ENCODE results near the gene UBE2O.
A peak's percentile ranks its signal among the peaks of the same experiment; 100 is the strongest.

UBE2O gene

DNA sequence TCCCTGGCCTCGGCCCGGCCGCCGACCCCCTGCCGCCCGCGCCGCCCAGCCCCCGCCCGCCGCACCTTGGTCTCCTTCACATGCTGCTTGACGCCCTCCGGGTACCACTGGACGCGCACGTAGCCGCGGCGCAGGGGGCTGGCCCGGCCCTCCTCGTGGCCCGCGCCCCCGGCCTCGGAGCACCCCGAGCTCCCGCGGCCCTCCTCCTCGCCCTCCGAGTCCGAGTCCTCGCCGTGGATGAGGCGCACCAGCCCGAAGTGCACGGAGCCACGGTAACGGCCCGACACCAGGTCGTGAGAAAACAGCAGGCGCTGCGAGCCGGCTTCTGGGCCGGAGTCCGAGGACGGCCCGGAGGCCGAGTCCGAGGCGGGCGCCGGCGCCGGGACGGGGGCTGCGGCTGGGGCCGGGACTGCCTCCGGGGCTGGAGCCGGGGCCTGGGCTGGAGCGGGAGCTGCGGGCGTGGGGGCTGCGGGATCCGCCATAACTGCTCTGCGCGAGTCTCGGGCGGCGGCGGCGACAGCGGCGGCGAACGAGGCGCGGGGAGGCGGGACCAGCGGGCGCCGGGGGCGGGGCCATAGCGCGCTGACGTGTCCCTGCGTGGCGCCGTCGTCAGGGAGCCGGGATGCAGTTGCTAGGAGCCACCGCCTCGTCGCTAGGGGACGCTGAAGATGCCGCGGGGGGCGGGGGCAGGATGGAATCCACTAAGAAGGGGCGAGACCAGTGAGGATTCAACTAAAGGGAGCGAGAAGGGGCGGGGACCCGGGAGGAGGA, at the start of gene UBE2O:
UBE2O (minus strand) TSS at position 493 of the 771 bp plus-strand sequence; CDS start at position 482, 11 bp downstream.
- peak; percentile 89 to 92 (median 89) for DNase-seq

DNA sequence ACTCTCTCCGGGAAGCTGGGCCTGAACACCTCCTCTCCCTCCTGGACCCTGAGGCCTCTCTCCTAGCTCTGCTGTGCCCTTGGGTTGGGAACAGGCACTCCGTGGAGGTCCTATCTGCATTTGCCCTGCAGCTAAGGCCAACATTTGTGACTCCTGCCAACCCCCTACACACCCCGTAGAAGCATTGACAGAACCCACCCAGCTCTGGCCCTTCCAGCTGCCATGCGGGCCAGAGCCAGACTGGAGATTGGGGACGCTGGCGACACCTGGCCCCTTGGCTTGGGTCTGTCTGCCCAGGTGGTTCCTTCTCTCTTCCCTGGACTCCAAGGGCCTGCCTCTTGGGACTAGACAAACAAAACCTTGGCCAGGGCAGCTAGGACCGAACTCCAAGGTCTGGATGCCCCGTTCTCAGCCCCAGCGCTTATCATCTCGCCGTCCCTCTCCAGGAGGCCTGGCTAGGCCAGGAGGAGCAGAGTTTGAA, 48.9 kb upstream of the UBE2O start:
- no peak for DNase-seq

DNA sequence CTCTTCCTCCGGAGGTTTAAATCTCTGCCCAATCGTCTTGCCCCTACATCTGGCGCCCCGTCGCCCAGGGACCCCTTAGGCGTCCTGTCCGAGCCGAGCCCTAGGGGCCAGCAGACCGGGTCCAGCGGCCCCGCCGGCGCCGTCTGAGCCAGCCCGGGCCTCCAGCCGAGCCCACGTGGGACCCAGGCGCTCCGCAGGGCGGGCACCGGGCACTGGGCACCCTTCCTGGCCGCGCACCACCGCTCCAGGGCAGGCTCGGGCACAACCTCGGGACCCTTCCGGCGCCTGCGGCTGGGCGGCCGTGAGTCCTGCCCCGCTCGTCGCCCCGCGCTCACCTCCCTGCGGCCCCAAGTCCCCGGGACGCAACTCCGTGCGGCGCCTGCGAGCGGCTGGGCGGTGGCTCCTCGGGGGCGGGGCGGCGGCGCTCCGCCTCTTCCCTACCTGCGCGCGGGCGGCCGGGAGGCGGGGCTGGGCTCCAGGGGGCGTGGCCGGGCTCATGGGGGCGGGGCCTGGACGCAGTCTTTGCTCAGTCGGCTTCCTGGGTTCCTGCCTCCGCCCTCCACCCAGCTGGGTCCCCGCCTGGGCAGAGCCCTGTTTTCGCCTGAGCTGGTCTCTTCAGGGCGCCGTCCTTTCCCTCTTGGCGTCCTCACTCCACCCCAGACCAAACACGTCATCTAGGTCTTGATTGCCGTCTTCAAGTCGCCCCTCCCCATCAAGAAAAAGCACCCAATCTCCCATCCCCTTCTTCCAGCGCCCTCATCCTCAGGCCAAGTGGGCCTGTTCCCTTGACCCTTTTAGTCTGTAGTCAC, 48.3 kb upstream of the UBE2O start, which contains the start of gene RHBDF2:
RHBDF2 (minus strand) TSS at position 406 of the 809 bp plus-strand sequence. CDS start 19,899 bp downstream, outside the sequence.
- peak; percentile 78 to 85 (median 84) for DNase-seq

DNA sequence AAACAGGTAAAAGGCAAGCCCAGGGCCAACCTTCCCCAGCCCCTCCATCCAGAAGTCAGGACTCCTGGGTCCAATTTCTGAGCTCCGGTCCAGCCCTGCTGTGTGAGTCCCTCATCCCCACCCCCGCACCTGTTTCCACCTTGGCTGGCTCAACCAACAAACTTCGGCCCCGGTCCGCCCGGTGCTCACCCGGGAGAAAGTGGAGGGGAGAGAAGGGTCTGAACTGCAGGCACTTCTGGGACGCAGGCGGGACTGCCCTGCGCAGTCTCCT, 47.7 kb upstream of the UBE2O start:
- DNase-seq, result no peak

DNA sequence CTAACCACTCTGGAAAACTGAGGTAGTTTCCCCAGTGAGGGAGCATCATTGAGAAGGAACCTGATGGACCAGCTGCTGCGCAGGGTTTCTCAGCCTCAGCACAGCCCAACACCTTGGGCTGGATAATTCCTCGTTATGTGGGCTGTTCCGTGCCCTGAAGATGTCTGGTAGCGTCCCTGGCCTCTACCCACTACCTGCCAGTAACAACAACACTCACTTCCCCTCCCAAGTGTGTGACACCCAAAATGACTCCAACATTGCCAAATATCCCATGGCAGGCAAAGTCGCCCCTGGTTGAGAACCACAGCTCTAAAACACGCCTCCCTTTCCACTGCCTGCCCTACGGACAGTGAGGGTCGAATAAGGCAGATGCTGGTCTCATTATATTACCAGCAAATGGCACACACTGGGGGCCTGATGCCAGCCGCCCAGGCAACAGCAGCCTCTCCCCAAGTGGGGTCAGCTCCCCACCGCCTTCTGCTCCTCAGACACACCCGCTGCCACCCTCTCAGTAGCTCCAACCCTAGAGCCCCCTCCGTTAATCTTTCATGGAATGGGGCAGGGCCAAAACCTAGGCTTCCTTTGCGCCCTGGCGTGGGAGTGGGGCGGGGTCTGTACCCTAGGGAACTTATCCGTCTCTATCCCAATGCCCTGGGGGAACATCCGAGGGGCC, 47.3 kb upstream of the UBE2O start:
- no peak for DNase-seq

DNA sequence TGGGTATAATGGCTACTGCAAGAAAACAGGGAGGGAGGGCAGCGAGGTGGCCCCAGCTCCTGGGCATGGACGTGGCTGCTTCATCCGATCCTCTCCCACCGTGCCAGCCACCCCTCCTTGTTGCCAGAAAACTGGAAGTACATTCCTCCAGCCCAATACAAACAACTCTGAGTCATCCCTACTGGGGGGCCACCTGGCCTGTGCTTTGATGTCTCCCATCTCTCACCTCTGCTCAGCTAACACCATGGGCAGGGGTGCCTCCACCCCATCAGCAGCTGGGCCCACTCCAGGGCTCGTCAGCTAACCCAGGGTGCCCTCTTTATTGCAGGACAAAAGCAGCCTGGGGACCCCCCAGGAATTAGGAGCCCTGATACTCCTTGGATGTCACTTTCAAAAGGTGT, 46.3 kb upstream of the UBE2O start:
- DNase-seq, result no peak

DNA sequence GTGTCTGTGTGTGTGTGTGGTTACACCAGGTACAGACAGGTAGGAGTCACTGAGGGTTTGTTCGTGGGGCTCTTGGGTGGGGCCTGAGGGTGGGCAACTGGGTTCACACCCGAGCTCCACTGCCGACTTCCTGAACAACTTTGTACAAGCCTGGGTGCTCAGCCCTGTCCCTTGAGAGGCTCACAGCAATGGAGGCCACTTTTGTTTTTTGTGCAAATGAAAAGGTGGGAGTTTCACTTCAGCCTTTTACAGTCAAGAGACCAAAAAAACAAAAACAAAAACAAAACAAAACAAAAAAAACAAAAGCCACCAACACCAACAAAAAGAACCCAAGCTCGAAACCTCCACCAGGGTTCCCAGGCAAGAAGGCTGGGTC, 45.9 kb upstream of the UBE2O start:
- no peak for DNase-seq

DNA sequence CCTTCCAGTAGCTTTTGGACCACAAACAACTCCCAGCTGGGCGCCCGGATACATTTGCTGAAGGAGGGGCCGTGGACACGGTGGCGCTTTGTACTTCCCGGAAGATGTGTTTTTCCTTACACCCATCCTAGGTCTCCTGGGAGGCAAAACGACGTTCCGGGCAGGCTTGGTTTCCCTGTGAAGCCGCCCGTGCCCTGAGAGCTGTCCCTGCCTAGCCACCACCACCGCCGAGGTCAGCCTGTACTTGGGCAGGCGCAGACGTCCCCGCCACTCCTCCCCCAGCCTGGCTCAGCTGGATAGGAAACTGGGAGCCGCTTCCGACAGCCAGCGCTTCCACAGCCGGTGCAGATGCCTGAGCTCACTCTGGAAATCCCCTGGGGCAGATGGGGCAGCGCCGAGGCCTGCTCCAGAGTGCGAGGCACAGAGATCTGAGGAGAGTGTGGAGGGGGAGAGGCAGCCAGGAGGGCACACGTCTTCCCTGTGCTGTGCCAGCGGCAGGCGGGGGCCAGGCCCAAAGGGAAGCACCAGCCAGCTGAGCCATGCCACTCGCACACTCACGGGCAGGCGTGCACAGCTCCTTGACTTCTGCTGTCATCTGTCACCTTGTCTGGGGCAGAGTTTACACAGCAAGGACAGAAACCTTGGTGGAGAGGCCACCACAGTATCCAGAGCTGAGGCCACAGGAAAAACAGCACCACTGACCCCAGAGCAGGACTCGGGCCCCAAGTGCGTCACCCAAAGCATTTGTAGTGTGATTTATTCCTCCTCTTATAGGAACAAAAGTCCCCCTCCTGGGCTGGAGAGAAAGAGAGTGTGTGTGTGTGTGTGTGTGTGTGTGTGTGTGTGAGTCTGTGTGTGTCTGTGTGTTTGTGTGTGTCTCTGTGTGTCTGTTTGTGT, 45.3 kb upstream of the UBE2O start:
- peak; percentile 68 to 83 (median 69) for DNase-seq

DNA sequence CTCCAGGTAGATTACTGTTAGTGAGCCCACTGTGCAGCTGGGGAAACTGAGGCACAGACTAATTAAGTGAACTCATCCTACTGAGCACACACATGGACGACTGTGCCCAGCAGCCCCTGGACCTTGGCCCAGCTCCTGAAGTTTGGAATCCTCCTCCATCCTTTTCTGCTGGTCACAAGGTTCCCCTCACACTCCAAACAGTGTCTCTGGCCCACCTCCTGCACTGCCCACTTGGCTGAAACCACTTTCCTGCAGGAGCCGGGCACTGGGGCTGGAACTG, 44.7 kb upstream of the UBE2O start:
- no peak for DNase-seq

DNA sequence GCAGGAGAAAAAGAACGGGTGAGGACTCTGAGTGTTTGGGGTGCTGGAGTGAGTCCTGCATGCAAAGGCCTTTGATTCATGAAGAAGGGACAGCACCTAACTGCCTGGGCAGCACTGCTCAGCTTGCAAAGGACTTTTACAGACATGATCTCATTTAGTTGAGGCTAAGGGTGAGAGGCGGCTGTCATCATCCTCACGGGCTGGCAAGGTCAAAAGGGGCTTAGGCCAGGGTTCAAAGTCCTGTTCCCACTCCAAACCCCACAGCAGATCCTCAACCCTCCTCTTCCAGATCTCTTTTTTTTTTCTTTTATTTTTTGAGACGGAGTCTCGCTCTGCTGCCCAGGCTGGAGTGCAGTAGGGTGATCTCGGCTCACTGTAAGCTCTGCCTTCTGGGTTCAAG, 43.5 kb upstream of the UBE2O start:
- DNase-seq, result no peak

DNA sequence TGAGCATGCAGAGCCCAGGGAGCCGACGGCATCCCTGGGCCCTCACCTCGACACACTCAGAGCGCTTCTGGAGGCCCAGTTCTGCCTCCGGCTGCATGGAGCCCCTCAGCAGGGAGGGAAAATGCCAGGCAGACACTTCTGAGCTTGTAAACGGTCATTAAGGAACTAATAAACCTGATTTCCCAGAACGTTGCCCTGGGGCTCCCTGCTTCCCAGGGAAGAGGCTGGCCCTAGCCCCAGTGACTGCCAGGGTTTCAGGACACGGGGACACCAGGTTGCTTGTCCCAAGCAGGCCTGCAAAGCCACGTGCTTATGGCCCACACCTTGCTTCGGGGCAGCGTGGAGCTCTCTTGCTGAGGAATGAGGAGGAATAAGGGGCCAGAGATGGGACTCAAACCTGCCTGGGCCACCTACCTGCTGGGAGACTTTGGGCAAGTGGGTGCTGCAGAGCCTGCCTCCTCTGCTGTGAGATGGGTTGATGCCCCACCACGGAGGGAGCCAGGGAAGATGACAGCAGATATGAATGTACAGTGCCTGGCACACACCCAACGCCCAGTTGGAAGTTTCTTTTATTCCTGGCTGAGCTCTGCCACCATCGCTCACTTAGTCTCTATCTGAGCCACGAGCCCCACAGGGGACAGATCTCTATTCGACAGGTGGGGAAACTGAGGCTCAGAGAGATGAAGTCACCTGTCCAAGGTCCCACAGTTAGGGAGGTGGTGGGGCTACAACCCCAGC, 42.9 kb upstream of the UBE2O start:
- DNase-seq, result peak in 1 of 3 experiments; percentile 13

DNA sequence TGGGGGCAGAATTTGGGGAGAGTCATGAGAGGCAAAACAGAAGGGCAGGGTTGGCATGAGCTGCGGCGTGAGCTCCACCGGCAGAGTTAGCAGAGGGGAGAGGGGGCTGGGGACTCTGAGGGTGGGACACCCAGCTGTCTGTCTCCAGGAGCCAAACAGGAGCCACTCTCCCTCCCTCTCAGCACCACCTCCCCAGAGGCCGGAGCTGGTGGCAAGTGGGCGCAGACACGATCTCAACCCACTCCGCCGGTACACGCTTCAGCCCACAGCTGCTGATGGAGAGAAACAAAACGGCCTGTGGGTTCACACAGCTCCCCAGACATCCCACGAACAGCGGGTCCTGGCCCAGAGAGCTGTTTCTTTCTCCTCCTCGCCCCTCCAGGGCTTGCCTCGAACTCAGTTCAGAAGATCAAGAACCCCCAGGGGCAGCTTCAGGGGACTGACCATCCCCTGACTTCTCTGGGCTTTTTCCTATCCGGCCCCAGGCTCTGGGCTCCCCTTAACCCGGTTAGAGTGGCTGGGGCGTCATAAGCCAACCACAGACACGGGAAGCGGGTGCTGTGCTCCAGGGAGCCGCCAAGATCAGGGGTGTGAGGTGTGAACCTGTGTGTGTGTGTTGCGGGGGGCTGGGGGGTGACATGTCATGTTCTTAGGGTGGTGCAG, 40.7 kb upstream of the UBE2O start:
- DNase-seq, result no peak

DNA sequence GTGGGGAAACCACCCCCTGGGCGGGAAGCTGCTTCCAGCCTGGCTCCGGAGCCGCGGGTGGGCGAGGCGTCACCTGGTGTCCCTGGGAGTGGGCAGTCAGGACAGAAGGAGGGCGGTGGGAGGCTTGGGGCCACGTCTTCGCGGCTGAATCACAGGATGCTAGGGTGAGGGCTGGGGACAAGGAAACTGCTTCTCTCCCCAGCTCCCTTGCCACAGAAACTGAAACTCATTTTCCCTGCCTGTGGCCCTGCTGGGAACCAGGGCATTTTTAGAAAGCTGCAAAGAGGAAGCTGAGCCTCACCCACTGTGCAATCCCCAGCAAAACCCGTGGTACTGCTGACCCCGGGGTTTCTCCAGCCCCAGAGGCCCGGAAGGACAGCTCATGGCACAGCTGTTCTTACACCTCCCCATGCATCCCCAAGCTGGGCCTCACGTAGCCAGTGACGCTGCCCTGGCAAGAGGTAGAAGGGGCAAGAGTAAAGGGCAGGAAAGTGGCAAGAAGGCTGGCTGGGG, 40.1 kb upstream of the UBE2O start:
- peak in 2 of 3 experiments; percentile 52 to 63 for DNase-seq

DNA sequence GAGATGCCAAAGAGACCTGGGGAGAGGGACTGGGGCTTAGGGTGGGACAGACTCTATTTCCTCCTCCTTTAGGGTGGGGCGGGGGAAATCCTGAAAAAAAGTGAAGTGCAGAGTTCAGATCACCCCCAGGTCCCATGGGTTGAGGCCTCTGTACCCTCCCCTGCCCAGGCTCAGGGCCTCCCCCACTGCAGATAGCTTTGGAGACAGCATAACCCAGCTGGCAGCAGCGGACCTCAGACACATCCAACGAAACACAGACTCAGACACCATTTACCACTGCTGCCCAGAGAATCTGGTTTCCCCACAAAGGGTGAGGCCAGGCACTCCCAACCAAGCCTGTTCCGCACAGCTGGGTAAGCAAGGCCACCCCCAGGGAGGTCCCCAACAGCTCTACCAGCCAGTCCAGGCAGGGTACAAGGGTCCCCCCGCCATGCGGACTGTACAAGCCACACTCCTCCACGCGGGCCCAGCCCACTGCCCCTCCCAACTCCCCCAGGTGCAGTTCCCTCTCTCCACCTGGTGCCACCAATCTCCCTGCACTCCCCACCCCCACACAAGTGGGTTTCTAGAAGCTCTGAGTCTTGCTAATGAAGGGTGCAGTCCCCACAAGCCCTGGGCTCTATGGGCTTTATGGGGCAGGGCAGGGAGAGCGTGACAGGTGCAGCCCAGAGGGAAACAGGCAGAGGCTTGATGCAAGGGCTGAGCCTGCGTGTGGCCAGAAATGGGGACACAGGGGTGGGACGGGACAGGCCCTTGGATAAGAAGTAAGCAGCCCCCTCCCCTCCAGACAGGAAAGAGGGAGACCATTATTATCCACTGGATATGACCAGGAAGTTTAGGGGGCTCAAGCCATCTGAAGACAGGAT, 39.4 kb upstream of the UBE2O start:
- DNase-seq, result peak in 2 of 3 experiments; percentile 52 to 58

DNA sequence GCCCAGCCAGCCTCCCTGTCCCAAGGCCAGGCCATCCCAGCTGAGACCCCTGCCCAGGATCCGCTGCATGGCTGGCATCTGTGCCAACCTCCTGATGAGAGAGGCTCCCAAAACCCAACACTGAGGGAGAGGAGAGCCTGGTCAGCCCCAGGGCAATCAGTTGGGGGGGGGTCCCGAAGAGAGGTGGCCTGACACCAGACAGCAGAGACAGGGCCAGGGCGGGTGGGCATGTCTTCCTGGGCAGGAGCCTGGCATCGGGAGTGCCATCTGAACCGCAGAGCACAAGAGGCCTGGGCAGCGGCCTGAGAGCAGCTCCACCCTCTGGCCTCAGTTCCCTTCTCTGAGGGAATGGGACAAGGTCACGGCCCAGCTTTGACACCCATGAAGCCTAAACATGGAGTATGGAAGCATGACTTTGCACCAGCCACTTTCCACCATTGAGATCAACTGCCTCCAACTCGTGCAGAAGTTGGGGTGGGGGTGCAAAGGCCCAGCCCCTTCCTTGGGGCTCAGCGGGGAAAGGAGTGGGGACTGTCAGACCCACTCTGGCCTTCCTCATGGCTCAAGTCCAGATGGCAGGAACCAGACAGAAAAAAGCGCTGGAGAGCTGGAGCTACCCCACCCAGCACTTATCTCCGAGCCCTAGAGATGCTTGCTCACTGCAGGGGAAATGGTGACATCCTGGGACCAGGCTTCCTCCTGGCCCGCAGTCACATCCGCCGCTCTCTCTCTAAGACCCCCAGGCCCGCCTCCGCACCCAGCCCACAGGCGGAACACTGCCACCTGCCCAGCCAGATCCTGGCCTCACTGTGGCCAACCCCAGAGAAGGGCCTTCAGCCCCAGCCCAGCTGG, 38.5 kb upstream of the UBE2O start:
- no peak for DNase-seq

DNA sequence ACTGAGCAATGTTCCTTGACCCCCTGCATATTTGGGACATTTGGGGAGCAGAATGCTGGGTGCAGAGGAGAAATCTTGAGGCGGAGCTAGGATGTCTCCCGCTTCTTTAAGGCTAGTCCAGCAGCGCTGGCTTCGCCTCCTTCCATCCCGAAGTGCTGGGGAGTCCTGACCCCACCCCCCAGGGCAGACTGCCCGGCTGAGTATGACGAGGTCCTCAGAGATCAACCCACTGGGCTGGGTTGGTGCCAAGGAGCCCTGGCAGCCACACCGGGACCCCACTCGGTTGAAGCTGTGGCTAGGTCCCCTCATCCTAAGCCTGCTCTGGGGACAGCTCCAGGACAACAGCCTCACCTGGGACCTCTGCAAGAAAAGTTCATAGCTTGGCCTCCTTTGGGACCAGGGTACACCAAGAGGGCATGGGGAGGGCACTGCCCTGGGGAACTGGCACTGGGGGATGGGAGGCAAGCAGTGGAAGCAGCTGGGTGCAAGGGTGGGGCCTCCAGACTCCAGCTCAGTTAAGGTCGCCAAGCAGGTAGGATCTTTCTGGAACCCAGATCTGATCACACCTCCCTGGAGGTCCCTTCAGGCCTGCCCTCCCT, 37.3 kb upstream of the UBE2O start:
- DNase-seq, result no peak

DNA sequence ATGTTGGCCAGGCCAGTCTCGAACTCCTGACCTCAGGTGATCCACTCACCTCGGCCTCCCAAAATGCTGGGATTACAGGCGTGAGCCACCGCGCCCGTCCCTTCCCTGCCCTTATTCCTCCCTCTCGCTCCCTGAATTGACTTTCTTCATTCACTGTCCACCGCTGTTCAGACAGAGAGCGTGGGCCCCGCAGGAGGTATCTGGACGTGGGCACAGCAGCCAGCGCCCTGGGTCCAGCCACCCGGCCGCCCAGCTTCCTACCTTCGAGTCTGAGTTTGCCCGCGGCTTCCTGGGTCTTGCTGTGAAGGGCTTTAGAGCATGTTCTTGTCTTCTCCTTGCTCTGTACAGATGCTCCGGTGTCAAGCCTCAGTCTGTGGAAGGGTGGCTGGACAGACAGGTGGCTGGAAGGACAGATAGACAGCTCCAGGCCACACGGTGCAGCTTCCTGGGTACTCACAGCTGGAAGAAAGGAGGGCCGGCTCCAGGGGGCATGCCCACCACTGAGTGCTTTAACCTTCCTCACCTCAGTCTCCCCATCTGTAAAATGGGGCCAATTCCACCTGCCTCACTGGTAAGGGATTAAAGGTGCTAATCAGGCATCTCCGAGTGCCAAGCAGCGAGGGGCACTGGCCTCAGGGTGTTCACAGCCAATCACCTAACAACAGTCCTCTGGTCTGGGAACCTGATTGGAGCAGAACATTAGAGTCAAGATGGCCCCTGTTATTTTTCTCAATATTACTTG, 34.7 kb upstream of the UBE2O start:
- no peak for DNase-seq

DNA sequence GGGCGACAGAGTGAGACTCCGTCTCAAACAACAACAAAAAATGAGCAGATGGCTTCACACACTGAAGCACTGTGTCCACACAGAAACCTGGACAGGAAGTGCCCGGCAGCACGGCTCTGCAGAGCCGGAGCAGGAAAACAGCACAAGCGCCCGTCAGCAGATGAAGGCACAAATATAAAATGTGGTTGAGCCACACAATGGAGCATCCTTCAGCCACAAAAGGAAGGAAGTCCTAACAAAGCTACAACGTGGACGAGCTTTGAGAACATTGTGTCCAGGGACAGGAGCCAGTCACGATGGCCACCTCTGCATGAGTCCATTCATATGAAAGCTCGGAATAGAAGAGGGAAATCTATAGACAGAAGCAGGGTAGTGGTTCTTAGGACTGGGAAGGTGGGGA, 32.6 kb upstream of the UBE2O start:
- DNase-seq, result peak in 1 of 3 experiments; percentile 15
